Gastrocnemius medialis (tissue), 4 donors: ENCODE results near the gene AK1. TPM values are rescaled to one million over a fixed set of nuclear protein-coding genes. Genes with fewer than 3 reads are reported as not detected.

Experiments
- ATAC-seq, 2 donors: fragments of 150-250 bp; one replicate each; pipeline ENCODE4 v1.9.1; 2016
- DNase-seq, 2 donors: peaks; one replicate each; pipeline ENCODE4 v3.0.0-alpha.2; 2019
- H3K27ac ChIP-seq, 4 donors: fragments of 200-600 bp; sonication (generic); 1 replicate in 1 of 4; 2 replicates in 3 of 4; pipeline ENCODE4 v1.5.1; 2016 to 2018; ENCODE audit warnings: mild to moderate bottlenecking in 2 of 4, moderate library complexity in 1 of 4
- H3K27me3 ChIP-seq, 3 donors: fragments of 200-600 bp; sonication (generic) in 2 of 3; 1 replicate in 1 of 3; 2 replicates in 2 of 3; pipeline versions ENCODE4 v1.5.1 to v1.6.0; 2016 to 2019; ENCODE audit warnings: mild to moderate bottlenecking in 1 of 3, moderate library complexity in 1 of 3
- H3K36me3 ChIP-seq, 2 donors: fragments of 200-600 bp; sonication (generic) in 1 of 2; one replicate each; pipeline ENCODE4 v1.5.1; 2017 to 2018
- H3K4me1 ChIP-seq, 2 donors: fragments of 200-600 bp; sonication (generic) in 1 of 2; one replicate each; pipeline ENCODE4 v1.5.1; 2016 to 2017; ENCODE audit warnings: mild to moderate bottlenecking in 2 of 2
- H3K4me3 ChIP-seq, 4 donors: fragments of 200-600 bp; sonication (generic) in 3 of 4; 1 replicate in 1 of 4; 2 replicates in 3 of 4; pipeline ENCODE4 v1.5.1; 2016 to 2019; ENCODE audit warnings: mild to moderate bottlenecking in 2 of 4
- H3K9me3 ChIP-seq, 3 donors: fragments of 200-600 bp; sonication (generic) in 2 of 3; 1 replicate in 1 of 3; 2 replicates in 2 of 3; pipeline ENCODE4 v1.5.1; 2016 to 2019
- CTCF ChIP-seq, 5 experiments: fragments of 450-650 bp in 3 of 5; fragments of 200-600 bp in 2 of 5; sonication (generic) in 2 of 5; IDR thresholded peaks in 4 of 5; conservative IDR thresholded peaks in 1 of 5; 1 replicate in 4 of 5; 2 replicates in 1 of 5; pipeline ENCODE4 v1.5.1; 2016 to 2019; ENCODE audit warnings: antibody characterized with exemption in 5 of 5, mild to moderate bottlenecking in 3 of 5, moderate library complexity in 3 of 5
- POLR2A ChIP-seq, 2 donors: fragments of 450-650 bp; IDR thresholded peaks; one replicate each; pipeline ENCODE4 v1.6.1; 2017; ENCODE audit warnings: antibody characterized with exemption in 2 of 2, mild to moderate bottlenecking in 2 of 2, moderate library complexity in 2 of 2
- in situ Hi-C, 4 donors: fragments of 200-750 bp; cut with MboI; loops; one replicate each; pipeline versions ENCODE4 v1.15.0 to v1.8.0; 2017; ENCODE audit warnings: low sequenced_read_pairs in 4 of 4
- intact Hi-C: fragments of 100-400 bp; cut with DNase I; formaldehyde crosslinking; loops from one replicate; pipeline ENCODE4 v1.15.1; 2023; ENCODE audit warnings: low total_unique reads
- total RNA-seq, 4 donors: library from RNA; depleted of rRNA; stranded (reverse); fragments of >200 nt; gene quantifications; one replicate each; pipeline versions ENCODE4 v1.1.0 to v1.2.3, GENCODE V29; 2016

The AK1 gene
- total RNA-seq, 4 donors from 2014 or later = 240 to 489 (median 359) TPM

- intact Hi-C loops (loop anchor here (10.0 kb wide), 1 partner anchor 689 kb away; no protein-coding TSS in a partner anchor), in situ Hi-C loops (loop anchor here in 1 of 4 donors (25.0 kb wide), 1 partner anchor 676 kb away; no protein-coding TSS in a partner anchor)
- Histone ChIP-seq H3K27me3 (no peaks in the 10 kb centered on the region), H3K36me3 (peaks cover 0 to 27% of the 10 kb centered on the region in 2 donors), H3K4me3 (no peak overlapping the region), H3K4me1 (peaks cover 23% of the 10 kb centered on the region in 2 donors), H3K9me3 (no peaks in the 10 kb centered on the region), H3K27ac (no peak overlapping the region)
- no peak for TF ChIP-seq POLR2A (IDR thresholded peaks at IDR 0.05)
- no peak for TF ChIP-seq CTCF (IDR thresholded peaks at IDR 0.05 in 4 of 5, conservative IDR thresholded peaks at IDR 0.05 in 1 of 5)
- DNase-seq (no peak), ATAC-seq (no peak)
These were observed 36.2 kb upstream of the AK1 start for GRCh38 chr9:127913682-127914081.

GRCh38 chr9:127912882-127913281 is 35.4 kb upstream of the AK1 start:
- Histone ChIP-seq H3K4me1 (peaks cover 22 to 23% of the 10 kb centered on the region in 2 donors), H3K4me3 (no peak overlapping the region), H3K27ac (no peak overlapping the region), H3K36me3 (peaks cover 0 to 35% of the 10 kb centered on the region in 2 donors), H3K9me3 (no peaks in the 10 kb centered on the region), H3K27me3 (no peaks in the 10 kb centered on the region)
- intact Hi-C loops = loop anchor here (10.0 kb wide), 1 partner anchor 688 kb away; no protein-coding TSS in a partner anchor
- DNase-seq (no peak), ATAC-seq (no peak)
- no peak for TF ChIP-seq CTCF (IDR thresholded peaks at IDR 0.05 in 4 of 5, conservative IDR thresholded peaks at IDR 0.05 in 1 of 5)
- TF ChIP-seq POLR2A (IDR thresholded peaks at IDR 0.05) = no peak
- in situ Hi-C loops = loop anchor here in 1 of 4 donors (25.0 kb wide), 1 partner anchor 676 kb away; no protein-coding TSS in a partner anchor

- H3K27me3 ChIP-seq = no peaks in the 10 kb centered on the region
- ATAC-seq = no peak
- intact Hi-C loops (loop anchor here (10.0 kb wide), 1 partner anchor 687 kb away; no protein-coding TSS in a partner anchor), in situ Hi-C loops (loop anchor here in 1 of 4 donors (25.0 kb wide), 1 partner anchor 675 kb away; no protein-coding TSS in a partner anchor)
- no peak for TF ChIP-seq CTCF (IDR thresholded peaks at IDR 0.05 in 4 of 5, conservative IDR thresholded peaks at IDR 0.05 in 1 of 5)
- TF ChIP-seq POLR2A (IDR thresholded peaks at IDR 0.05) = no peak
- H3K4me1 ChIP-seq = peaks cover 16 to 18% of the 10 kb centered on the region in 2 donors
- H3K36me3 ChIP-seq = peaks cover 0 to 36% of the 10 kb centered on the region in 2 donors
- H3K4me3 ChIP-seq = no peak overlapping the region
- no peak overlapping the region for H3K27ac ChIP-seq
- DNase-seq = no peak
- H3K9me3 ChIP-seq = no peaks in the 10 kb centered on the region
These were observed 34.8 kb upstream of the AK1 start for GRCh38 chr9:127912296-127912695.

GRCh38 chr9:127910613-127911205 is 33.2 kb upstream of the AK1 start:
- no peak overlapping the region for H3K4me3 ChIP-seq
- H3K27ac ChIP-seq = peak overlapping the region in 2 of 4 donors; percentile 52 to 58
- H3K27me3 ChIP-seq = no peaks in the 10 kb centered on the region
- no peak for DNase-seq
- intact Hi-C loops (loop anchor here (10.0 kb wide), 1 partner anchor 686 kb away; no protein-coding TSS in a partner anchor), in situ Hi-C loops (loop anchor here in 1 of 4 donors (25.0 kb wide), 1 partner anchor 673 kb away; no protein-coding TSS in a partner anchor)
- peaks cover 7 to 12% of the 10 kb centered on the region in 2 donors for H3K4me1 ChIP-seq
- peaks cover 0 to 36% of the 10 kb centered on the region in 2 donors for H3K36me3 ChIP-seq
- no peak for ATAC-seq
- no peak for TF ChIP-seq POLR2A (IDR thresholded peaks at IDR 0.05)
- no peak for TF ChIP-seq CTCF (IDR thresholded peaks at IDR 0.05 in 4 of 5, conservative IDR thresholded peaks at IDR 0.05 in 1 of 5)
- no peaks in the 10 kb centered on the region for H3K9me3 ChIP-seq
